GM10847 (cell line): Measurements from ENCODE around the gene DSG1.

ENCODE experiments used
- POLR2A ChIP-seq: IDR thresholded peaks from 2 replicates; pipeline ENCODE4 v1.6.1; 2011; ENCODE audit not compliant: insufficient read length; ENCODE audit errors: extremely low read depth

Gene DSG1

GRCh38 chr18:31396796-31397612 lies 79.0 kb downstream of the DSG1 start:
- no peak for TF ChIP-seq POLR2A

GRCh38 chr18:31398191-31398590 lies 80.2 kb downstream of the DSG1 start:
- TF ChIP-seq POLR2A, result no peak

- no peak for TF ChIP-seq POLR2A
Observed at GRCh38 chr18:31399306-31400032, 81.5 kb downstream of the DSG1 start.

GRCh38 chr18:31401156-31402025 lies 83.4 kb downstream of the DSG1 start:
- no peak for TF ChIP-seq POLR2A

GRCh38 chr18:31402026-31402373 lies 84.0 kb downstream of the DSG1 start:
- TF ChIP-seq POLR2A, result no peak

- no peak for TF ChIP-seq POLR2A
Observed at GRCh38 chr18:31403409-31403808, 85.4 kb downstream of the DSG1 start.
